Testis (tissue), 2 donors: ENCODE data around the gene PTPRD.

Experiments used
- CTCF ChIP-seq, 3 experiments: fragments of 450-650 bp in 2 of 3; fragments of 200-600 bp in 1 of 3; sonication (generic) in 1 of 3; IDR thresholded peaks; one replicate each; pipeline ENCODE4 v1.5.1; 2016 to 2019; ENCODE audit warnings: antibody characterized with exemption in 3 of 3, mild to moderate bottlenecking in 2 of 3, moderate library complexity in 1 of 3
- POLR2A ChIP-seq: fragments of 450-650 bp; IDR thresholded peaks from one replicate; pipeline ENCODE4 v1.6.1; 2017; ENCODE audit warnings: antibody characterized with exemption, mild to moderate bottlenecking, moderate library complexity

GRCh38 chr9:9799287-9799686, 813.5 kb downstream of the PTPRD start:
- TF ChIP-seq CTCF (IDR thresholded peaks at IDR 0.05) (no peak), POLR2A (no peak)
